ENCODE measurements around the gene PLA2G2C.

DNA sequence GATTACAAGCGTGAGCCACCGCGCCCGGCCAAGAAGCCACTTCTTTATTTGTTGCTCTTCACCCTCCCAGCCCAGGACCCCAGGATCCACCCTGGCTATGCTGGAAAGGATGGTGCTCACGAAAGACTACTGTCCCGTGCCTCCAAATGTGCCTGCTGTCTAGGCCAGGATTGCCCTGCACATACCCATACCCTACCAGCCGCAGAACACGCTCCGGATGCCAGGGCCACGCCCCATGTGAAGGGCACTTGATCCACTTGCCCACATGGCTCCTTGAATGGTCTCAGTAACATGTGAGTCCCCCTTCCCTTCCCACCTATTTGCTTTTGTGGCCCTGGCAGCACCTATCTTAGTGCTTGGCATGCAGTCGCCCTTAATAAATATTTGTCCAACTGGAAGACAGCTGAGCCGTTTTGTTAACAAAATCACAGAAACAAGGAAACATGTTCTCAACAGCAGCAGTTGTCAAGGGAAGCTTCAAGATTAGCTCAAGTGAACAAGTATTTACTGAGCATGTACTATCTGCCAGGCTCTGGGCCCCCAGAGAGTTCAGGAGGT lies 14.2 kb downstream of the PLA2G2C start:
- TF ChIP-seq POLR2A (IDR thresholded peaks at IDR 0.05; ENCODE audit: low read length) (no peak), GATA1 (IDR thresholded peaks at IDR 0.05; ENCODE audit: low read depth, low read length) (no peak)
